GM12878 (cell line): ENCODE measurements around the gene TOR1A.

Source experiments
- CBX5 ChIP-seq: sonication (generic); IDR thresholded peaks from 2 replicates; pipeline ENCODE4 v1.6.1; 2016; ENCODE audit warnings: low read depth, moderate library complexity, mild to moderate bottlenecking, inconsistent platforms
- CTCF ChIP-seq, 3 experiments: IDR thresholded peaks in 2 of 3; conservative IDR thresholded peaks in 1 of 3; 2 replicates each; pipeline ENCODE4 v1.5.1; 2011; ENCODE audit warnings: low read depth in 3 of 3, low read length in 3 of 3, mild to moderate bottlenecking in 3 of 3, control low read depth in 2 of 3, moderate library complexity in 2 of 3, inconsistent platforms in 1 of 3, mixed read lengths in 1 of 3; ENCODE audit not compliant: control insufficient read depth in 2 of 3, insufficient read depth in 1 of 3; ENCODE audit errors: extremely low read depth in 1 of 3
- POLR2AphosphoS5 ChIP-seq: IDR thresholded peaks from 2 replicates; pipeline ENCODE4 v1.6.1; 2011; ENCODE audit warnings: mild to moderate bottlenecking, low read length, inconsistent platforms

GRCh38 chr9:129779560-129780190, 44.3 kb downstream of the TOR1A start:
- no peak for TF ChIP-seq CTCF (IDR thresholded peaks at IDR 0.05 in 2 of 3, conservative IDR thresholded peaks at IDR 0.05 in 1 of 3; ENCODE audit: control insufficient read depth in 2 of 3, extremely low read depth in 1 of 3, insufficient read depth in 1 of 3, low read depth in 3 of 3, low read length in 3 of 3)
- TF ChIP-seq POLR2AphosphoS5 = no peak
- TF ChIP-seq CBX5 = no peak
